HEK293 (cell line): Measurements from ENCODE around the gene ITGAL.

ENCODE experiments used
- AEBP2 ChIP-seq: fragments of 450-650 bp; formaldehyde crosslinking; IDR thresholded peaks from 2 replicates; pipeline ENCODE4 v1.5.1; 2016; ENCODE audit warnings: missing biosample characterization, missing genetic modification characterization, borderline replicate concordance
- MZF1 ChIP-seq: fragments of 450-650 bp; formaldehyde crosslinking; IDR thresholded peaks from 2 replicates; pipeline ENCODE4 v1.5.1; 2017; ENCODE audit warnings: missing biosample characterization, missing genetic modification characterization, borderline replicate concordance
- OVOL3 ChIP-seq: fragments of 450-650 bp; formaldehyde crosslinking; IDR thresholded peaks from 2 replicates; pipeline ENCODE4 v1.5.1; 2016; ENCODE audit warnings: missing biosample characterization, missing genetic modification characterization
- PATZ1 ChIP-seq: fragments of 450-650 bp; formaldehyde crosslinking; IDR thresholded peaks from 2 replicates; pipeline ENCODE4 v1.5.1; 2016; ENCODE audit warnings: missing biosample characterization, missing genetic modification characterization
- REPIN1 ChIP-seq: fragments of 450-650 bp; formaldehyde crosslinking; IDR thresholded peaks from 2 replicates; pipeline ENCODE4 v1.5.1; 2017; ENCODE audit warnings: missing biosample characterization, missing genetic modification characterization, low read depth
- SCRT2 ChIP-seq: fragments of 450-650 bp; formaldehyde crosslinking; IDR thresholded peaks from 2 replicates; pipeline ENCODE4 v1.5.1; 2016; ENCODE audit warnings: missing biosample characterization, missing genetic modification characterization
- WT1 ChIP-seq: fragments of 450-650 bp; formaldehyde crosslinking; IDR thresholded peaks from 2 replicates; pipeline ENCODE4 v1.5.1; 2016; ENCODE audit warnings: missing biosample characterization, missing genetic modification characterization
- ZBTB21 ChIP-seq: fragments of 450-650 bp; formaldehyde crosslinking; IDR thresholded peaks from 2 replicates; pipeline ENCODE4 v1.5.1; 2017; ENCODE audit warnings: missing biosample characterization, missing genetic modification characterization
- ZBTB26 ChIP-seq: fragments of 450-650 bp; formaldehyde crosslinking; optimal IDR thresholded peaks from 2 replicates; pipeline ENCODE3; 2016; ENCODE audit warnings: missing biosample characterization, mild to moderate bottlenecking, missing genetic modification characterization
- ZNF23 ChIP-seq: fragments of 450-650 bp; formaldehyde crosslinking; IDR thresholded peaks from 2 replicates; pipeline ENCODE4 v1.5.1; 2016; ENCODE audit warnings: missing biosample characterization, missing genetic modification characterization, borderline replicate concordance
- ZNF24 ChIP-seq: fragments of 450-650 bp; formaldehyde crosslinking; IDR thresholded peaks from 2 replicates; pipeline ENCODE4 v1.5.1; 2016; ENCODE audit warnings: missing biosample characterization, missing genetic modification characterization
- ZNF354C ChIP-seq: fragments of 450-650 bp; formaldehyde crosslinking; IDR thresholded peaks from 2 replicates; pipeline ENCODE4 v1.5.1; 2016; ENCODE audit warnings: missing biosample characterization, missing genetic modification characterization, low read depth, borderline replicate concordance
- ZNF391 ChIP-seq: fragments of 450-650 bp; formaldehyde crosslinking; IDR thresholded peaks from 2 replicates; pipeline ENCODE4 v1.5.1; 2016; ENCODE audit warnings: low read depth, missing biosample characterization, missing genetic modification characterization, borderline replicate concordance
- ZNF404 ChIP-seq: fragments of 450-650 bp; formaldehyde crosslinking; IDR thresholded peaks from 2 replicates; pipeline ENCODE4 v1.5.1; 2017; ENCODE audit warnings: missing biosample characterization, missing genetic modification characterization
- ZNF473 ChIP-seq: fragments of 450-650 bp; formaldehyde crosslinking; IDR thresholded peaks from 2 replicates; pipeline ENCODE4 v1.5.1; 2017; ENCODE audit warnings: missing biosample characterization, missing genetic modification characterization
- ZNF501 ChIP-seq: fragments of 450-650 bp; formaldehyde crosslinking; IDR thresholded peaks from 2 replicates; pipeline ENCODE4 v1.5.1; 2016; ENCODE audit warnings: missing biosample characterization, missing genetic modification characterization
- ZNF510 ChIP-seq: fragments of 450-650 bp; formaldehyde crosslinking; IDR thresholded peaks from 2 replicates; pipeline ENCODE4 v1.5.1; 2018; ENCODE audit warnings: mild to moderate bottlenecking, missing genetic modification characterization, missing biosample characterization; ENCODE audit not compliant: insufficient replicate concordance
- ZNF544 ChIP-seq: fragments of 450-650 bp; formaldehyde crosslinking; IDR thresholded peaks from 2 replicates; pipeline ENCODE4 v1.5.0; 2017; ENCODE audit warnings: missing biosample characterization, missing genetic modification characterization
- ZNF626 ChIP-seq: fragments of 450-650 bp; sonication (Bioruptor Pico); formaldehyde crosslinking; IDR thresholded peaks from 2 replicates; pipeline ENCODE4 v1.5.1; 2018; ENCODE audit warnings: missing biosample characterization, missing genetic modification characterization, inconsistent platforms
- ZNF639 ChIP-seq: fragments of 450-650 bp; formaldehyde crosslinking; IDR thresholded peaks from 2 replicates; pipeline ENCODE4 v1.5.1; 2016; ENCODE audit warnings: missing biosample characterization, missing genetic modification characterization
- TF ChIP-seq, protein P1 (sequence below): fragments of 450-650 bp; formaldehyde crosslinking; IDR thresholded peaks from 2 replicates; pipeline ENCODE4 v1.5.1; 2016; ENCODE audit warnings: missing biosample characterization, missing genetic modification characterization, borderline replicate concordance
- TF ChIP-seq, protein P2 (sequence below): fragments of 450-650 bp; formaldehyde crosslinking; IDR thresholded peaks from 2 replicates; pipeline ENCODE4 v1.5.1; 2016; ENCODE audit warnings: missing biosample characterization, missing genetic modification characterization
- TF ChIP-seq, protein P3 (sequence below): fragments of 450-650 bp; formaldehyde crosslinking; IDR thresholded peaks from 2 replicates; pipeline ENCODE4 v1.5.1; 2016; ENCODE audit warnings: missing biosample characterization, missing genetic modification characterization

ITGAL gene

GRCh38 chr16:30571445-30572322 lies 99.1 kb downstream of the ITGAL start, which contains the start of gene ZNF688 (continued):
- TF ChIP-seq, protein P1, sequence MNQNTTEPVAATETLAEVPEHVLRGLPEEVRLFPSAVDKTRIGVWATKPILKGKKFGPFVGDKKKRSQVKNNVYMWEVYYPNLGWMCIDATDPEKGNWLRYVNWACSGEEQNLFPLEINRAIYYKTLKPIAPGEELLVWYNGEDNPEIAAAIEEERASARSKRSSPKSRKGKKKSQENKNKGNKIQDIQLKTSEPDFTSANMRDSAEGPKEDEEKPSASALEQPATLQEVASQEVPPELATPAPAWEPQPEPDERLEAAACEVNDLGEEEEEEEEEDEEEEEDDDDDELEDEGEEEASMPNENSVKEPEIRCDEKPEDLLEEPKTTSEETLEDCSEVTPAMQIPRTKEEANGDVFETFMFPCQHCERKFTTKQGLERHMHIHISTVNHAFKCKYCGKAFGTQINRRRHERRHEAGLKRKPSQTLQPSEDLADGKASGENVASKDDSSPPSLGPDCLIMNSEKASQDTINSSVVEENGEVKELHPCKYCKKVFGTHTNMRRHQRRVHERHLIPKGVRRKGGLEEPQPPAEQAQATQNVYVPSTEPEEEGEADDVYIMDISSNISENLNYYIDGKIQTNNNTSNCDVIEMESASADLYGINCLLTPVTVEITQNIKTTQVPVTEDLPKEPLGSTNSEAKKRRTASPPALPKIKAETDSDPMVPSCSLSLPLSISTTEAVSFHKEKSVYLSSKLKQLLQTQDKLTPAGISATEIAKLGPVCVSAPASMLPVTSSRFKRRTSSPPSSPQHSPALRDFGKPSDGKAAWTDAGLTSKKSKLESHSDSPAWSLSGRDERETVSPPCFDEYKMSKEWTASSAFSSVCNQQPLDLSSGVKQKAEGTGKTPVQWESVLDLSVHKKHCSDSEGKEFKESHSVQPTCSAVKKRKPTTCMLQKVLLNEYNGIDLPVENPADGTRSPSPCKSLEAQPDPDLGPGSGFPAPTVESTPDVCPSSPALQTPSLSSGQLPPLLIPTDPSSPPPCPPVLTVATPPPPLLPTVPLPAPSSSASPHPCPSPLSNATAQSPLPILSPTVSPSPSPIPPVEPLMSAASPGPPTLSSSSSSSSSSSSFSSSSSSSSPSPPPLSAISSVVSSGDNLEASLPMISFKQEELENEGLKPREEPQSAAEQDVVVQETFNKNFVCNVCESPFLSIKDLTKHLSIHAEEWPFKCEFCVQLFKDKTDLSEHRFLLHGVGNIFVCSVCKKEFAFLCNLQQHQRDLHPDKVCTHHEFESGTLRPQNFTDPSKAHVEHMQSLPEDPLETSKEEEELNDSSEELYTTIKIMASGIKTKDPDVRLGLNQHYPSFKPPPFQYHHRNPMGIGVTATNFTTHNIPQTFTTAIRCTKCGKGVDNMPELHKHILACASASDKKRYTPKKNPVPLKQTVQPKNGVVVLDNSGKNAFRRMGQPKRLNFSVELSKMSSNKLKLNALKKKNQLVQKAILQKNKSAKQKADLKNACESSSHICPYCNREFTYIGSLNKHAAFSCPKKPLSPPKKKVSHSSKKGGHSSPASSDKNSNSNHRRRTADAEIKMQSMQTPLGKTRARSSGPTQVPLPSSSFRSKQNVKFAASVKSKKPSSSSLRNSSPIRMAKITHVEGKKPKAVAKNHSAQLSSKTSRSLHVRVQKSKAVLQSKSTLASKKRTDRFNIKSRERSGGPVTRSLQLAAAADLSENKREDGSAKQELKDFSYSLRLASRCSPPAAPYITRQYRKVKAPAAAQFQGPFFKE, result no peak
- TF ChIP-seq ZNF510 (tag by site-specific recombination), result no peak
- peak; percentile 90 for TF ChIP-seq PATZ1
- TF ChIP-seq MZF1 (tag by site-specific recombination), result no peak
- 0 out of 2 replicates have a peak, but pooled peaks have one; percentile 4 for TF ChIP-seq ZBTB21 (tag by site-specific recombination)
- no peak for TF ChIP-seq WT1 (tag by site-specific recombination)
- no peak for TF ChIP-seq ZNF544
- TF ChIP-seq OVOL3, result peak; percentile 98
- no peak for TF ChIP-seq ZNF23
- no peak for TF ChIP-seq AEBP2 (tag by site-specific recombination)
- TF ChIP-seq, protein P2, sequence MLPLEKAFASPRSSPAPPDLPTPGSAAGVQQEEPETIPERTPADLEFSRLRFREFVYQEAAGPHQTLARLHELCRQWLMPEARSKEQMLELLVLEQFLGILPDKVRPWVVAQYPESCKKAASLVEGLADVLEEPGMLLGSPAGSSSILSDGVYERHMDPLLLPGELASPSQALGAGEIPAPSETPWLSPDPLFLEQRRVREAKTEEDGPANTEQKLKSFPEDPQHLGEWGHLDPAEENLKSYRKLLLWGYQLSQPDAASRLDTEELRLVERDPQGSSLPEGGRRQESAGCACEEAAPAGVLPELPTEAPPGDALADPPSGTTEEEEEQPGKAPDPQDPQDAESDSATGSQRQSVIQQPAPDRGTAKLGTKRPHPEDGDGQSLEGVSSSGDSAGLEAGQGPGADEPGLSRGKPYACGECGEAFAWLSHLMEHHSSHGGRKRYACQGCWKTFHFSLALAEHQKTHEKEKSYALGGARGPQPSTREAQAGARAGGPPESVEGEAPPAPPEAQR (tag by site-specific recombination), result no peak
- peak; percentile 52 for TF ChIP-seq ZNF501 (tag by site-specific recombination)
- TF ChIP-seq REPIN1, result no peak
- no peak for TF ChIP-seq ZNF391 (tag by site-specific recombination)
- no peak for TF ChIP-seq ZNF404 (tag by site-specific recombination)
- no peak for TF ChIP-seq ZNF473
- TF ChIP-seq ZBTB26 (tag by site-specific recombination), result peak; percentile 69
- TF ChIP-seq ZNF626 (tag by site-specific recombination), result no peak
- peak; percentile 81 for TF ChIP-seq ZNF24 (tag by site-specific recombination)
- TF ChIP-seq, protein P3, sequence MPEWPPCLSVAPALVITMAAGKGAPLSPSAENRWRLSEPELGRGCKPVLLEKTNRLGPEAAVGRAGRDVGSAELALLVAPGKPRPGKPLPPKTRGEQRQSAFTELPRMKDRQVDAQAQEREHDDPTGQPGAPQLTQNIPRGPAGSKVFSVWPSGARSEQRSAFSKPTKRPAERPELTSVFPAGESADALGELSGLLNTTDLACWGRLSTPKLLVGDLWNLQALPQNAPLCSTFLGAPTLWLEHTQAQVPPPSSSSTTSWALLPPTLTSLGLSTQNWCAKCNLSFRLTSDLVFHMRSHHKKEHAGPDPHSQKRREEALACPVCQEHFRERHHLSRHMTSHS (tag by site-specific recombination), result no peak
- no peak for TF ChIP-seq SCRT2 (tag by site-specific recombination)
- TF ChIP-seq ZNF639 (tag by site-specific recombination), result peak; percentile 65
- TF ChIP-seq ZNF354C (tag by site-specific recombination), result no peak
